Kasumi-1 (cell line): ENCODE results near the gene NPAS3.

Experiments
- DNase-seq, 2 experiments: peaks; one replicate each; lab custom pipeline; 2025; lab: John Stamatoyannopoulos, UW

NPAS3 gene

GRCh38 chr14:33560718-33561431 is 622.2 kb downstream of the NPAS3 start:
- no peak for DNase-seq

- no peak for DNase-seq
Measured at GRCh38 chr14:33561488-33562175, 623.0 kb downstream of the NPAS3 start.

- no peak for DNase-seq
Measured at GRCh38 chr14:33563191-33563900, 624.7 kb downstream of the NPAS3 start.

- DNase-seq: no peak
Measured at GRCh38 chr14:33563901-33564197, 625.2 kb downstream of the NPAS3 start.

GRCh38 chr14:33564774-33565630 is 626.3 kb downstream of the NPAS3 start:
- peak; percentile 50 to 64 for DNase-seq

- no peak for DNase-seq
Measured at GRCh38 chr14:33566082-33566481, 627.4 kb downstream of the NPAS3 start.

- DNase-seq: no peak
Measured at GRCh38 chr14:33567023-33567728, 628.5 kb downstream of the NPAS3 start.

GRCh38 chr14:33567731-33568130 is 629.1 kb downstream of the NPAS3 start:
- DNase-seq: no peak

- DNase-seq: no peak
Measured at GRCh38 chr14:33568935-33569579, 630.4 kb downstream of the NPAS3 start.

- DNase-seq: no peak
Measured at GRCh38 chr14:33569821-33570687, 631.4 kb downstream of the NPAS3 start.

- no peak for DNase-seq
Measured at GRCh38 chr14:33570694-33571310, 632.1 kb downstream of the NPAS3 start.

GRCh38 chr14:33573301-33573880 is 634.7 kb downstream of the NPAS3 start:
- no peak for DNase-seq

GRCh38 chr14:33576014-33576413 is 637.3 kb downstream of the NPAS3 start:
- no peak for DNase-seq

- no peak for DNase-seq
Measured at GRCh38 chr14:33578461-33579216, 640.0 kb downstream of the NPAS3 start.

- no peak for DNase-seq
Measured at GRCh38 chr14:33580231-33580749, 641.6 kb downstream of the NPAS3 start.

- DNase-seq: no peak
Measured at GRCh38 chr14:33580841-33581240, 642.2 kb downstream of the NPAS3 start.

- DNase-seq: no peak
Measured at GRCh38 chr14:33584697-33585096, 646.0 kb downstream of the NPAS3 start.

GRCh38 chr14:33586806-33587205 is 648.1 kb downstream of the NPAS3 start:
- no peak for DNase-seq
